Measurements from ENCODE around the gene ASB16. TPM values are rescaled to one million over a fixed set of nuclear protein-coding genes. Genes with fewer than 3 reads are reported as not detected.

The ASB16 gene
- polyA plus RNA-seq, 1 of the 3 experiments (the other 2 are of a cell fraction) = not detected

GRCh38 chr17:44199553-44200477, 29.3 kb downstream of the ASB16 start, which contains the start of gene ATXN7L3 (continued):
- TF ChIP-seq JUND (IDR thresholded peaks at IDR 0.05) (no peak), EZH2phosphoT487 (IDR thresholded peaks at IDR 0.05; ENCODE audit: borderline replicate concordance, low read depth) (no peak)

GRCh38 chr17:44200478-44201155, 30.1 kb downstream of the ASB16 start:
- no peak for DNase-seq
- TF ChIP-seq NFIC (IDR thresholded peaks at IDR 0.05; ENCODE audit: borderline replicate concordance) (no peak), MEF2A (IDR thresholded peaks at IDR 0.05; ENCODE audit: borderline replicate concordance, low read depth) (no peak), ELF1 (IDR thresholded peaks at IDR 0.05) (no peak), EZH2phosphoT487 (IDR thresholded peaks at IDR 0.05; ENCODE audit: borderline replicate concordance, low read depth) (no peak), MXI1 (IDR thresholded peaks at IDR 0.05; ENCODE audit: low read depth, low read length) (0 out of 2 replicates have a peak, but pooled peaks have one; percentile 26), RXRA (IDR thresholded peaks at IDR 0.05; ENCODE audit: borderline replicate concordance, low read depth) (no peak), TCF12 (IDR thresholded peaks at IDR 0.05) (no peak), IRF3 (IDR thresholded peaks at IDR 0.05; ENCODE audit: low read depth, low read length) (no peak), CHD2 (IDR thresholded peaks at IDR 0.05; ENCODE audit: low read length, partially characterized antibody) (no peak), ZBTB33 (IDR thresholded peaks at IDR 0.05; ENCODE audit: borderline replicate concordance, low read depth) (no peak), TEAD4 (IDR thresholded peaks at IDR 0.05; ENCODE audit: borderline replicate concordance, insufficient read depth) (no peak), GATA2 (CRISPR knock-in tag; IDR thresholded peaks at IDR 0.05) (no peak), POLR2AphosphoS5 (IDR thresholded peaks at IDR 0.05; ENCODE audit: low read depth, low read length) (0 out of 2 replicates have a peak, but pooled peaks have one; percentile 1)
- ChIA-PET CTCF (interaction anchor here (0.5 to 6.6 kb wide), 5 partner anchors 10 to 145 kb away, joined by 3 to 61 read pairs (median 12); partner anchors contain the start of genes GRN and UBTF), POLR2A (interaction anchor here (0.6 to 1.1 kb wide), 3 partner anchors 14 to 254 kb away, joined by 3 to 8 read pairs (median 3); partner anchors contain the start of genes TMUB2 and UBTF)
- Histone ChIP-seq H3K4me2 (peak overlapping the region; percentile 95), H3K9me2 (no peaks in the 10 kb centered on the region), H3K27me3 (ENCODE audit: insufficient read depth) (no peaks in the 10 kb centered on the region), H4K20me1 (ENCODE audit: insufficient read depth) (no peaks in the 10 kb centered on the region), H2AFZ (ENCODE audit: low read depth) (peak overlapping the region; percentile 82), H3K27ac (ENCODE audit: low read depth in 2 of 2, low read length in 1 of 2) (peak overlapping the region; percentile 85 to 95), H3K4me1 (ENCODE audit: control insufficient read depth in 1 of 2, insufficient read depth in 2 of 2, low read depth in 1 of 2, low read length in 1 of 2) (peaks cover 16 to 30% of the 10 kb centered on the region in 2 experiments), H3K79me2 (ENCODE audit: insufficient read depth) (peaks cover 34% of the 10 kb centered on the region), H3K4me3 (ENCODE audit: low read depth in 2 of 2, low read length in 1 of 2) (peak overlapping the region; percentile 72 to 79), H3K9me3 (no peaks in the 10 kb centered on the region), H3K36me3 (replicated peaks in 1 of 2; ENCODE audit: control insufficient read depth in 1 of 2, insufficient read depth in 2 of 2, low read length in 1 of 2) (peaks cover 15 to 20% of the 10 kb centered on the region in 2 experiments), H3K9ac (peak overlapping the region; percentile 93), H3F3A (replicated peaks; ENCODE audit: insufficient read depth) (peaks cover 17% of the 10 kb centered on the region)
- 16% methylated on average over 28 of the region's 36 CpGs for WGBS (ENCODE audit: low lambda C conversion rate)

Data from SK-N-SH (cell line).